ENCODE measurements around the gene SLC11A1.

Gene SLC11A1

DNA sequence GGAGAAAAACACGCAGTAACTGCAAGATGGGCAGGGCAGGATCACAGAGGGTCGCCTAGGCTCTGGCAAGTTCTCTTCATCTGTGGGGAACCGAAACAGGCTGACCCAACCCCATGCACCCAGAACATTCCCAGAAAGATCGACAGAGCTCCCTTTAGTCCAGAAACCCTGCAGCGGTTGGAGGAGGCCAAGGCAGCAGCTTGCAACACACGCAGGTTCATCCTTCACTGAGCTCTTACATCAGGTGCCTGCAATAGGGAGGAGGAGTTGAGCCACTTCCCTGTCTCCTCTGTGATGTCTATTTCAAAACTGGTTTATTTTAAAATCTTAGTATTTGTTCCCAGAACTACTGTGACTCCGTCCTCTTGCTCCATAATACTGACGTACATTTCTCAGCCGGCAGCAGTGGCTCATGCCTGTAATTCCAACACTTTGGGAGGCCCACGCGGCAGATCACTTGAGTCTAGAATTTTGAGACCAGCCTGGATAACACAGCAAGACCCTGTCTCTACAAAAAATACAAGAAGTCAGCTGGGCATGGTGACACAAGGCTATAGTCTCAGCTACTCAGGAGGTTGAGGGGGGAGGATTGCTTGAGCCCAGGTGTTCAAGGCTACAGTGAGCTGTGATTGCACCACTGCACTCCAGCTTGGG is 11.5 kb upstream of the SLC11A1 start:
- CTCF ChIA-PET: interaction anchor here (1.0 to 3.2 kb wide), 5 partner anchors 10 to 18 kb away, joined by 3 to 21 read pairs (median 3); partner anchors contain the start of gene CATIP

DNA sequence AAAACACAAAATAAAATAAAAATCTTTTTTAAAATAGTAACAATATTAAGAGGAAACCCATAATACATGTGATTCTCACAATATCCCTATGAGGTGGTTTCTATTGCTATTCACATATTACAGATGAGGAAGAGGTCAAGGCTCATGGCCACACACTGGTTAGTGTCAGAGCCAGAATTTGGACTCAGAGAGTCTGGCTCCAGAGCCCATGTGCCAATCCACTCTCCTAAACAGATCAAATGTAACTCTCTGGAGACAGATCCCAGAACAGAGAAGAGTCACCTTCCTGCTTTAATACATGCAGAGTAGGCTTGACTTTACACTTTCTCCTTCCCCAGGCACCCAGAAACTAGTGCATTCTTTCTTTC is 10.1 kb upstream of the SLC11A1 start:
- no peak for DNase-seq (ENCODE audit: extremely low spot score)
- POLR2A ChIA-PET: no interaction called here
- TF ChIP-seq CTCF (IDR thresholded peaks at IDR 0.05; ENCODE audit: control extremely low read depth, extremely low read depth, low read depth, missing control alignments): no peak
- CTCF ChIA-PET: interaction anchor here (1.6 kb wide), 1 partner anchor 11 kb away, joined by 3 read pairs; no protein-coding TSS in a partner anchor

More for the DNA sequence above, 11.5 kb upstream of the SLC11A1 start:
- no peak for TF ChIP-seq CTCF (IDR thresholded peaks at IDR 0.05; ENCODE audit: control extremely low read depth, extremely low read depth, low read depth, missing control alignments)
- DNase-seq (ENCODE audit: extremely low spot score): no peak
- POLR2A ChIA-PET: no interaction called here

DNA sequence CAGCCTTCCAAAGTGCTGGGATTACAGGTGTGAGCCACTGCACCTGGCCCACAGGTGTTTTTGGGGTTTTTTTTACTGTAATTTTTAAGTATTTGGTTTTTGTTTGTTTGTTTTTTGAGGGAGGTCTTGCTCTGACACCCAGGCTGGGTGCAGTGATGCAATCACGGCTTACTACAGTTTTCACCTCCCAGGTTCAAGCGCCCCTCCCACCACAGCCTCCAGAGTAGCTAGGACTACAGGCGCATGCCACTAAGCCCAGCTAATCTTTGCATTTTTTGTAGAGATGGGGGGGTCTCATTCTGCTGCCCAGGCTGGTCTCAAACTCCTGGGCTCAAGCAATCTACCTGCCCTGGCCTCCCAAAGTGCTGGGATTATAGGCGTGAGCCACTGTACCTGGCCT is 7.3 kb upstream of the SLC11A1 start:
- TF ChIP-seq CTCF (IDR thresholded peaks at IDR 0.05; ENCODE audit: control extremely low read depth, extremely low read depth, low read depth, missing control alignments): no peak
- DNase-seq (ENCODE audit: extremely low spot score): no peak
- POLR2A ChIA-PET: no interaction called here
- CTCF ChIA-PET: interaction anchor here (1.1 to 1.2 kb wide), 2 partner anchors 21 to 73 kb away, joined by 3 to 4 read pairs; no protein-coding TSS in a partner anchor

DNA sequence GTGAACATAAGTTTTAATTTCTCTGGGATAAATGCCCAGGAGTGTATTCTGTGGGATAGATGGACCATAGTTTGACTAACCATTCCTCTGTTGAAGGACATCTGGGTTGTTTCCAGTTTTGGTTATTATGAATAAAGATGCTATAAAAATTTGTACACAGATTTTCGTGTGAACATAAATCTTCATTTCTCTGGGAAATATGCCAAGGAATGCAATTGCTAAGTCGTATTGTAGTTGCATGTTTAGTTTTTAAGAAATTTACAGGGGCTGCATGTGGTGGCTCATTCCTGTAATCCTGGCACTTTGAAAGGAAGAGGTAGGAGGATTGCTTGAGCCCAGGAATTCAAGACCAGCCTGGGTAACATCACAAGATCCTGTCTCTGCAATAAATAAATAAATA is 6.9 kb upstream of the SLC11A1 start:
- no peak for DNase-seq (ENCODE audit: extremely low spot score)
- TF ChIP-seq CTCF (IDR thresholded peaks at IDR 0.05; ENCODE audit: control extremely low read depth, extremely low read depth, low read depth, missing control alignments): no peak
- ChIA-PET CTCF (interaction anchor here (1.1 to 1.2 kb wide), 2 partner anchors 21 to 73 kb away, joined by 3 to 4 read pairs; no protein-coding TSS in a partner anchor), POLR2A (no interaction called here)

DNA sequence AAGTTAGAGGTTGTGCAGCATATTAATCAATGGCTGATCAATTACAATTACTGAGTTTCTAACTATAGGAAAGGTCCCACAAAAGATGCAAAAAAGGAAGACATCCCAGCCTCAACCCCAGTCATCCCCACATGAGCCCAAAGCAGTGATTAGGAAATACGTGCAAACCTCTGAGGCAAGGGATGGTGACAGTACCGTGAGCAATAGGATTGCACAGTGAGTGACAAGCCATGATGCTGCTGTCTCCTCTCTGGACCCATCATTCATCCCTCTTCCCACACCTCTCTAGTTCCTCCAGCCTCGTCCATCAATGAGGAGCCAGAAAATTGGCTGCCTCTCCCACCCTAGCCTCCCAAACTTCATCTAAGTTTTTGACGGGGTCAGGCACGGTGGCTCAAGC is 4.0 kb upstream of the SLC11A1 start:
- no peak for DNase-seq (ENCODE audit: extremely low spot score)
- POLR2A ChIA-PET: no interaction called here
- CTCF ChIA-PET: interaction anchor here (0.6 to 3.4 kb wide), 5 partner anchors 13 to 474 kb away, joined by 3 to 12 read pairs (median 3); partner anchors contain the start of gene CATIP
- TF ChIP-seq CTCF (IDR thresholded peaks at IDR 0.05; ENCODE audit: control extremely low read depth, extremely low read depth, low read depth, missing control alignments): no peak

DNA sequence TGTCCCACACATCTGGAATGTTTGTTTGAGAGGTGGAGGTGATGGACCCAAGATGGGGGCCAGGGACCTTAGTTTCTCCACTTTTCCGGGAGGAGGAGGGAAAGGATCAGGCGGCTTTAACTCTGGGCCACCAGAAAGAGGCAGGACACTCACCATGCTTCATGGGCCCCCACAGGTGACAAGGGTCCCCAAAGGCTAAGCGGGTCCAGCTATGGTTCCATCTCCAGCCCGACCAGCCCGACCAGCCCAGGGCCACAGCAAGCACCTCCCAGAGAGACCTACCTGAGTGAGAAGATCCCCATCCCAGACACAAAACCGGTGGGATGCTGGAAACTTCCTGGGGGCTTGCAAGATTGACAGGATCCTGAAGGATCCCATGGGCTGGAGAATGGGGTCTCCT is 712 bp downstream of the SLC11A1 start:
- CTCF ChIA-PET: interaction anchor here (1.0 to 2.5 kb wide), 5 partner anchors 11 to 81 kb away, joined by 3 to 7 read pairs (median 4); no protein-coding TSS in a partner anchor
- POLR2A ChIA-PET: no interaction called here
- DNase-seq (ENCODE audit: extremely low spot score): no peak
- no peak for TF ChIP-seq CTCF (IDR thresholded peaks at IDR 0.05; ENCODE audit: control extremely low read depth, extremely low read depth, low read depth, missing control alignments)
